GM21423 (cell line): Measurements from ENCODE around the gene UNC79.
A peak's percentile ranks its signal among the peaks of the same experiment; 100 is the strongest.

Experiments used
- ATAC-seq: cut with Tn5 transposase; IDR thresholded peaks from one replicate; pipeline ENCODE4 v1.9.1; 2021; ENCODE audit warnings: mild to moderate bottlenecking, moderate library complexity; ENCODE audit not compliant: unreplicated experiment

Gene UNC79

GRCh38 chr14:93544212-93544611 is 113.5 kb downstream of the UNC79 start:
- ATAC-seq = no peak

GRCh38 chr14:93546642-93547041 is 115.9 kb downstream of the UNC79 start:
- ATAC-seq = no peak

- ATAC-seq = peak; percentile 84
Measured at GRCh38 chr14:93548102-93548843, 117.5 kb downstream of the UNC79 start.

- ATAC-seq = no peak
Measured at GRCh38 chr14:93549595-93549994, 118.9 kb downstream of the UNC79 start.

- ATAC-seq = no peak
Measured at GRCh38 chr14:93564918-93565317, 134.2 kb downstream of the UNC79 start.

- ATAC-seq = no peak
Measured at GRCh38 chr14:93566065-93566693, 135.4 kb downstream of the UNC79 start.

- no peak for ATAC-seq
Measured at GRCh38 chr14:93571275-93571674, 140.5 kb downstream of the UNC79 start.

GRCh38 chr14:93579178-93579577 is 148.4 kb downstream of the UNC79 start:
- no peak for ATAC-seq

GRCh38 chr14:93582516-93582915 is 151.8 kb downstream of the UNC79 start:
- no peak for ATAC-seq

GRCh38 chr14:93587330-93587729 is 156.6 kb downstream of the UNC79 start:
- no peak for ATAC-seq

- ATAC-seq = no peak
Measured at GRCh38 chr14:93591506-93591905, 160.8 kb downstream of the UNC79 start.

- ATAC-seq = no peak
Measured at GRCh38 chr14:93592786-93593185, 162.0 kb downstream of the UNC79 start.

- no peak for ATAC-seq
Measured at GRCh38 chr14:93606091-93606490, 175.4 kb downstream of the UNC79 start.

- no peak for ATAC-seq
Measured at GRCh38 chr14:93619176-93619793, 188.5 kb downstream of the UNC79 start.

- ATAC-seq = no peak
Measured at GRCh38 chr14:93628048-93628447, 197.3 kb downstream of the UNC79 start.

- no peak for ATAC-seq
Measured at GRCh38 chr14:93629643-93630042, 198.9 kb downstream of the UNC79 start.

GRCh38 chr14:93638790-93639189 is 208.1 kb downstream of the UNC79 start:
- no peak for ATAC-seq

- ATAC-seq = no peak
Measured at GRCh38 chr14:93643127-93643526, 212.4 kb downstream of the UNC79 start.

GRCh38 chr14:93643676-93644075 is 212.9 kb downstream of the UNC79 start:
- ATAC-seq = no peak

- ATAC-seq = no peak
Measured at GRCh38 chr14:93645200-93645599, 214.5 kb downstream of the UNC79 start.

- ATAC-seq = no peak
Measured at GRCh38 chr14:93648440-93649168, 217.9 kb downstream of the UNC79 start.
